ENCODE data around the gene BRMS1L. TPM values are rescaled to one million over a fixed set of nuclear protein-coding genes. Genes with fewer than 3 reads are reported as not detected.

BRMS1L gene
- total and polyA plus RNA-seq, 2 of the 13 experiments (the other 11 are each of a cell fraction or from before 2014, with no cell fraction given): 21.1 to 23.8 TPM

DNA sequence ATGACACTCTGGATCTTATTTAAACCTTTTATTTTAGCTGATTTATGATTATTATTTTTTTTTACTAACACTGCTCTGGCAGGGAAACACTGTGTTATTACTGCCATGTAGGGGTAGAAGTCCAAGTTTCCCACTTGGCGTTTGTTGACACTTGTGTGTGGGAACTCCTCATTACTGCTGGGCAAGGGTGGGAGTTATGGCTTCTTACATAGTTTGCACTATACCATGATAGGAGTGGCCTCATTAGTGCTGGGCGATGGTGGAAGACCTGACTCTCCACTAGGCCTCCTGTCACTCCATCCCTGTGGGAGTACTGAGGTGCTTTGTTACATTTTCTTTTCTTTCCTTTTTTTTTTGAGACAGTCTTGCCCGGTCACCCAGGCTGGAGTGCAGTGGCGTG is 83.5 kb downstream of the BRMS1L start (continued):
- TF ChIP-seq, protein P1, sequence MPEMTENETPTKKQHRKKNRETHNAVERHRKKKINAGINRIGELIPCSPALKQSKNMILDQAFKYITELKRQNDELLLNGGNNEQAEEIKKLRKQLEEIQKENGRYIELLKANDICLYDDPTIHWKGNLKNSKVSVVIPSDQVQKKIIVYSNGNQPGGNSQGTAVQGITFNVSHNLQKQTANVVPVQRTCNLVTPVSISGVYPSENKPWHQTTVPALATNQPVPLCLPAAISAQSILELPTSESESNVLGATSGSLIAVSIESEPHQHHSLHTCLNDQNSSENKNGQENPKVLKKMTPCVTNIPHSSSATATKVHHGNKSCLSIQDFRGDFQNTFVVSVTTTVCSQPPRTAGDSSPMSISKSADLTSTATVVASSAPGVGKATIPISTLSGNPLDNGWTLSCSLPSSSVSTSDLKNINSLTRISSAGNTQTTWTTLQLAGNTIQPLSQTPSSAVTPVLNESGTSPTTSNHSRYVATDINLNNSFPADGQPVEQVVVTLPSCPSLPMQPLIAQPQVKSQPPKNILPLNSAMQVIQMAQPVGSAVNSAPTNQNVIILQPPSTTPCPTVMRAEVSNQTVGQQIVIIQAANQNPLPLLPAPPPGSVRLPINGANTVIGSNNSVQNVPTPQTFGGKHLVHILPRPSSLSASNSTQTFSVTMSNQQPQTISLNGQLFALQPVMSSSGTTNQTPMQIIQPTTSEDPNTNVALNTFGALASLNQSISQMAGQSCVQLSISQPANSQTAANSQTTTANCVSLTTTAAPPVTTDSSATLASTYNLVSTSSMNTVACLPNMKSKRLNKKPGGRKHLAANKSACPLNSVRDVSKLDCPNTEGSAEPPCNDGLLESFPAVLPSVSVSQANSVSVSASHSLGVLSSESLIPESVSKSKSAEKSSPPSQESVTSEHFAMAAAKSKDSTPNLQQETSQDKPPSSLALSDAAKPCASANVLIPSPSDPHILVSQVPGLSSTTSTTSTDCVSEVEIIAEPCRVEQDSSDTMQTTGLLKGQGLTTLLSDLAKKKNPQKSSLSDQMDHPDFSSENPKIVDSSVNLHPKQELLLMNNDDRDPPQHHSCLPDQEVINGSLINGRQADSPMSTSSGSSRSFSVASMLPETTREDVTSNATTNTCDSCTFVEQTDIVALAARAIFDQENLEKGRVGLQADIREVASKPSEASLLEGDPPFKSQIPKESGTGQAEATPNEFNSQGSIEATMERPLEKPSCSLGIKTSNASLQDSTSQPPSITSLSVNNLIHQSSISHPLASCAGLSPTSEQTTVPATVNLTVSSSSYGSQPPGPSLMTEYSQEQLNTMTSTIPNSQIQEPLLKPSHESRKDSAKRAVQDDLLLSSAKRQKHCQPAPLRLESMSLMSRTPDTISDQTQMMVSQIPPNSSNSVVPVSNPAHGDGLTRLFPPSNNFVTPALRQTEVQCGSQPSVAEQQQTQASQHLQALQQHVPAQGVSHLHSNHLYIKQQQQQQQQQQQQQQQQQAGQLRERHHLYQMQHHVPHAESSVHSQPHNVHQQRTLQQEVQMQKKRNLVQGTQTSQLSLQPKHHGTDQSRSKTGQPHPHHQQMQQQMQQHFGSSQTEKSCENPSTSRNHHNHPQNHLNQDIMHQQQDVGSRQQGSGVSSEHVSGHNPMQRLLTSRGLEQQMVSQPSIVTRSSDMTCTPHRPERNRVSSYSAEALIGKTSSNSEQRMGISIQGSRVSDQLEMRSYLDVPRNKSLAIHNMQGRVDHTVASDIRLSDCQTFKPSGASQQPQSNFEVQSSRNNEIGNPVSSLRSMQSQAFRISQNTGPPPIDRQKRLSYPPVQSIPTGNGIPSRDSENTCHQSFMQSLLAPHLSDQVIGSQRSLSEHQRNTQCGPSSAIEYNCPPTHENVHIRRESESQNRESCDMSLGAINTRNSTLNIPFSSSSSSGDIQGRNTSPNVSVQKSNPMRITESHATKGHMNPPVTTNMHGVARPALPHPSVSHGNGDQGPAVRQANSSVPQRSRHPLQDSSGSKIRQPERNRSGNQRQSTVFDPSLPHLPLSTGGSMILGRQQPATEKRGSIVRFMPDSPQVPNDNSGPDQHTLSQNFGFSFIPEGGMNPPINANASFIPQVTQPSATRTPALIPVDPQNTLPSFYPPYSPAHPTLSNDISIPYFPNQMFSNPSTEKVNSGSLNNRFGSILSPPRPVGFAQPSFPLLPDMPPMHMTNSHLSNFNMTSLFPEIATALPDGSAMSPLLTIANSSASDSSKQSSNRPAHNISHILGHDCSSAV (CRISPR knock-in tag; IDR thresholded peaks at IDR 0.05; ENCODE audit: borderline replicate concordance): no peak
- no peak for TF ChIP-seq EP300 (IDR thresholded peaks at IDR 0.05; ENCODE audit: low read depth in 2 of 2, low read length in 2 of 2)
- TF ChIP-seq EP300 (CRISPR knock-in tag; IDR thresholded peaks at IDR 0.05; ENCODE audit: borderline replicate concordance): no peak
- no peak for TF ChIP-seq MEIS1 (CRISPR knock-in tag; IDR thresholded peaks at IDR 0.05; ENCODE audit: borderline replicate concordance)
- TF ChIP-seq, protein P2, sequence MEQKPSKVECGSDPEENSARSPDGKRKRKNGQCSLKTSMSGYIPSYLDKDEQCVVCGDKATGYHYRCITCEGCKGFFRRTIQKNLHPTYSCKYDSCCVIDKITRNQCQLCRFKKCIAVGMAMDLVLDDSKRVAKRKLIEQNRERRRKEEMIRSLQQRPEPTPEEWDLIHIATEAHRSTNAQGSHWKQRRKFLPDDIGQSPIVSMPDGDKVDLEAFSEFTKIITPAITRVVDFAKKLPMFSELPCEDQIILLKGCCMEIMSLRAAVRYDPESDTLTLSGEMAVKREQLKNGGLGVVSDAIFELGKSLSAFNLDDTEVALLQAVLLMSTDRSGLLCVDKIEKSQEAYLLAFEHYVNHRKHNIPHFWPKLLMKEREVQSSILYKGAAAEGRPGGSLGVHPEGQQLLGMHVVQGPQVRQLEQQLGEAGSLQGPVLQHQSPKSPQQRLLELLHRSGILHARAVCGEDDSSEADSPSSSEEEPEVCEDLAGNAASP (CRISPR knock-in tag; IDR thresholded peaks at IDR 0.05; ENCODE audit: borderline replicate concordance): no peak
- no peak for TF ChIP-seq ZNF724P (CRISPR knock-in tag; IDR thresholded peaks at IDR 0.05; ENCODE audit: borderline replicate concordance)
- no peak for TF ChIP-seq ZNF367 (CRISPR knock-in tag; IDR thresholded peaks at IDR 0.05; ENCODE audit: borderline replicate concordance)
- TF ChIP-seq ZNF441 (CRISPR knock-in tag; IDR thresholded peaks at IDR 0.05; ENCODE audit: borderline replicate concordance): no peak
- TF ChIP-seq, protein P3, sequence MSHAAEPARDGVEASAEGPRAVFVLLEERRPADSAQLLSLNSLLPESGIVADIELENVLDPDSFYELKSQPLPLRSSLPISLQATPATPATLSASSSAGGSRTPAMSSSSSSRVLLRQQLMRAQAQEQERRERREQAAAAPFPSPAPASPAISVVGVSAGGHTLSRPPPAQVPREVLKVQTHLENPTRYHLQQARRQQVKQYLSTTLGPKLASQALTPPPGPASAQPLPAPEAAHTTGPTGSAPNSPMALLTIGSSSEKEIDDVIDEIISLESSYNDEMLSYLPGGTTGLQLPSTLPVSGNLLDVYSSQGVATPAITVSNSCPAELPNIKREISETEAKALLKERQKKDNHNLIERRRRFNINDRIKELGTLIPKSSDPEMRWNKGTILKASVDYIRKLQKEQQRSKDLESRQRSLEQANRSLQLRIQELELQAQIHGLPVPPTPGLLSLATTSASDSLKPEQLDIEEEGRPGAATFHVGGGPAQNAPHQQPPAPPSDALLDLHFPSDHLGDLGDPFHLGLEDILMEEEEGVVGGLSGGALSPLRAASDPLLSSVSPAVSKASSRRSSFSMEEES (CRISPR knock-in tag; IDR thresholded peaks at IDR 0.05): no peak

Data from HepG2 (cell line).